Stimulated activated CD4-positive, alpha-beta T cell treated with anti-CD3 and anti-CD28 coated beads, TNF-alpha, amount 100 ng/mL, for 4 hours (primary cell): Measurements from ENCODE around the gene PECR.

ENCODE experiments used
- DNase-seq, 3 experiments: peaks; one replicate each; pipeline ENCODE4 v3.0.0-alpha.2; 2020; ENCODE audit warnings: low read depth in 3 of 3

PECR gene

GRCh38 chr2:216081487-216082116 is at the start of gene PECR, which contains the start of gene TMEM169:
Gene PECR (minus strand): TSS chr2:216081809. CDS start chr2:216081741, 68 bp downstream.
Gene TMEM169 (plus strand): TSS chr2:216081919. CDS start chr2:216095964, 14,045 bp downstream.
- peak; percentile 47 to 64 (median 48) for DNase-seq

- no peak for DNase-seq
These were observed 48.9 kb upstream of the PECR start for GRCh38 chr2:216130346-216130971.

GRCh38 chr2:216126943-216127342 is 45.3 kb upstream of the PECR start:
- DNase-seq, result no peak

GRCh38 chr2:216121255-216121654 is 39.6 kb upstream of the PECR start:
- DNase-seq, result no peak

- DNase-seq, result no peak
These were observed 38.4 kb upstream of the PECR start for GRCh38 chr2:216119986-216120385.

- DNase-seq, result no peak
These were observed 37.5 kb upstream of the PECR start for GRCh38 chr2:216119146-216119545.

- no peak for DNase-seq
These were observed 36.9 kb upstream of the PECR start for GRCh38 chr2:216118474-216118873.

- no peak for DNase-seq
These were observed 36.1 kb upstream of the PECR start for GRCh38 chr2:216117561-216118340.

GRCh38 chr2:216116418-216116817 is 34.8 kb upstream of the PECR start:
- no peak for DNase-seq

- DNase-seq, result peak; percentile 87 to 97 (median 93)
These were observed 33.3 kb upstream of the PECR start for GRCh38 chr2:216114714-216115531.

GRCh38 chr2:216114382-216114713 is 32.7 kb upstream of the PECR start:
- no peak for DNase-seq

- DNase-seq, result no peak
These were observed 32.0 kb upstream of the PECR start for GRCh38 chr2:216113572-216113971.

GRCh38 chr2:216112926-216113325 is 31.3 kb upstream of the PECR start:
- no peak for DNase-seq

GRCh38 chr2:216111122-216111521 is 29.5 kb upstream of the PECR start:
- DNase-seq, result no peak

GRCh38 chr2:216110620-216111019 is 29.0 kb upstream of the PECR start:
- no peak for DNase-seq

GRCh38 chr2:216109962-216110614 is 28.5 kb upstream of the PECR start:
- DNase-seq, result no peak

- DNase-seq, result peak; percentile 95 to 97 (median 96)
These were observed 27.6 kb upstream of the PECR start, which contains the start of gene XRCC5 for GRCh38 chr2:216108967-216109921. Gene XRCC5 (plus strand): TSS chr2:216109348. CDS start chr2:216109437, 89 bp downstream.

GRCh38 chr2:216108310-216108966 is 26.8 kb upstream of the PECR start:
- no peak for DNase-seq

- DNase-seq, result no peak
These were observed 26.2 kb upstream of the PECR start for GRCh38 chr2:216107760-216108159.

- DNase-seq, result no peak
These were observed 25.7 kb upstream of the PECR start for GRCh38 chr2:216107320-216107719.
